ENCODE results near the gene LMO1.

GRCh38 chr11:8283465-8284230 lies 20.0 kb upstream of the LMO1 start:
- TF ChIP-seq ISL1 (CRISPR knock-in tag; IDR thresholded peaks at IDR 0.05) = no peak
- no peak for TF ChIP-seq ZFP30 (CRISPR knock-in tag; IDR thresholded peaks at IDR 0.05)
- TF ChIP-seq ZNF70 (CRISPR knock-in tag; IDR thresholded peaks at IDR 0.05) = peak; percentile 48; the same call in 1 of the 2 replicates
- TF ChIP-seq TSHZ2 (CRISPR knock-in tag; IDR thresholded peaks at IDR 0.05) = peak; percentile 24; the same call in 1 of the 2 replicates
- no peak for TF ChIP-seq ZNF565 (CRISPR knock-in tag; conservative IDR thresholded peaks at IDR 0.05; ENCODE audit: low read depth)
- no peak for TF ChIP-seq GLIS3 (CRISPR knock-in tag; IDR thresholded peaks at IDR 0.05)
- no peak for TF ChIP-seq ZNF8 (CRISPR knock-in tag; IDR thresholded peaks at IDR 0.05)
- no peak for TF ChIP-seq ARNTL (CRISPR knock-in tag; IDR thresholded peaks at IDR 0.05; ENCODE audit: borderline replicate concordance, low read depth)
- no peak for TF ChIP-seq TOX (CRISPR knock-in tag; IDR thresholded peaks at IDR 0.05; ENCODE audit: borderline replicate concordance)

Measured in SK-N-SH treated with all-trans-retinoic acid at 6 μM for 48 hours (cell line).